Neural crest cell (in vitro differentiated cells): ENCODE results near the gene GLYATL3. TPM values are rescaled to one million over a fixed set of nuclear protein-coding genes. Genes with fewer than 3 reads are reported as not detected.
A peak's percentile ranks its signal among the peaks of the same experiment; 100 is the strongest.

Experiments used
- DNase-seq: peaks from one replicate; pipeline ENCODE4 v3.0.0; 2021; ENCODE audit warnings: low read depth, mixed read lengths, low spot score
- H3K27ac Mint-ChIP-seq: one replicate; pipeline ENCODE4 v1.8.0; 2021; ENCODE audit warnings: mild to moderate bottlenecking, mixed read lengths; ENCODE audit not compliant: unreplicated experiment
- H3K27me3 Mint-ChIP-seq: 2 replicates; pipeline ENCODE4 v1.8.0; 2021; ENCODE audit warnings: low read depth, mild to moderate bottlenecking, mixed read lengths
- H3K36me3 Mint-ChIP-seq: 2 replicates; pipeline ENCODE4 v1.8.0; 2021; ENCODE audit warnings: low read depth, mild to moderate bottlenecking, mixed read lengths
- H3K4me1 Mint-ChIP-seq: 2 replicates; pipeline ENCODE4 v1.8.0; 2021; ENCODE audit warnings: mixed read lengths
- H3K4me3 Mint-ChIP-seq: one replicate; pipeline ENCODE4 v1.8.0; 2021; ENCODE audit warnings: mild to moderate bottlenecking, mixed read lengths
- H3K9me3 Mint-ChIP-seq: 2 replicates; pipeline ENCODE4 v1.8.0; 2021; ENCODE audit warnings: mixed read lengths
- total RNA-seq: library from RNA; stranded (reverse); gene quantifications from 2 replicates; pipeline ENCODE4 v1.2.1, GENCODE V29; 2021
- TF ChIP-seq, protein P1 (sequence below): fragments of 200-600 bp; sonication (generic); conservative IDR thresholded peaks from 2 replicates; pipeline ENCODE4 v1.5.0; 2021; ENCODE audit warnings: antibody characterized with exemption, mild to moderate bottlenecking

Gene GLYATL3
- total RNA-seq, 1 donor from 2014 or later, result not detected

DNA sequence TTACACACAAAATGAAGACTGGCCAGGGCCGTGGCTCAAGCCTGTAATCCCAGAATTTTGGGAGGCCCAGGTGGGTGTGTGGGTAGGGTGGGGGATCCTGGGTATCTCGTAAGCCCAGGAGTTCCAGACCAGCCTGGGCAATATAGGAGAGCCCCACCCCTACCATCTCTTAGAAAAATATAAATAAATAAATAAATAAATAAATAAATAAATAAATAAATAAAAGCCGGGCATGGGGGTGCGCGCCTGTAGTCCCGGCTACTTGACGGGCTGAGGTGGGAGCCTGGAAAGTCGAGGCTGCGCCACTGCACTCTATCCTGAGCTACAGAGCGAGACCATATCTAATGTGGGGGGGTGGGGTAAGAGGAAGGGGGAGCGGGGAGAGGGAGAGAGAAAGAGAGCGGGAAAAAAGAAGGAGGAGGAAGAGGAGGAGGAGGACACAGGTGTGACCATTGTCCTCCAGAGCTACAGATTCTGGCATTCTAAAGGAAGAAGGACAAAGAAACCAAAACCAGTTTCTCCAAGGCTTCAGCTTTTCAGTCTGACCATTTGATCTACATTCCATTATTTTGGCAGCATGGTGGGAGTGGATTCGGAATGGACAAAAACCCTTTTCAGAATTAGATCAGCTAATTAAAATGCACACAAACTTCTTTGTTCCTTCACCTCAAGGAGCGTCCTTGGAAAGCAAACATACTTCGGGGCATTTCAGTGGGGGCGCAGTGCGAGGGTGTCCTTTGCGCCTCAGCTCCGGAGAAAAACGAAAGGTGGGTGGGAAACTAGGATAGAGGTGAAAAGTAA lies 50.2 kb downstream of the GLYATL3 start:
- Mint-ChIP-seq H3K27ac (no peak overlapping the region), H3K27me3 (peaks cover 50% of the 10 kb centered on the region), H3K4me1 (peaks cover 17% of the 10 kb centered on the region), H3K36me3 (no peaks in the 10 kb centered on the region), H3K4me3 (peak overlapping the region; percentile 89), H3K9me3 (no peaks in the 10 kb centered on the region)
- TF ChIP-seq, protein P1, sequence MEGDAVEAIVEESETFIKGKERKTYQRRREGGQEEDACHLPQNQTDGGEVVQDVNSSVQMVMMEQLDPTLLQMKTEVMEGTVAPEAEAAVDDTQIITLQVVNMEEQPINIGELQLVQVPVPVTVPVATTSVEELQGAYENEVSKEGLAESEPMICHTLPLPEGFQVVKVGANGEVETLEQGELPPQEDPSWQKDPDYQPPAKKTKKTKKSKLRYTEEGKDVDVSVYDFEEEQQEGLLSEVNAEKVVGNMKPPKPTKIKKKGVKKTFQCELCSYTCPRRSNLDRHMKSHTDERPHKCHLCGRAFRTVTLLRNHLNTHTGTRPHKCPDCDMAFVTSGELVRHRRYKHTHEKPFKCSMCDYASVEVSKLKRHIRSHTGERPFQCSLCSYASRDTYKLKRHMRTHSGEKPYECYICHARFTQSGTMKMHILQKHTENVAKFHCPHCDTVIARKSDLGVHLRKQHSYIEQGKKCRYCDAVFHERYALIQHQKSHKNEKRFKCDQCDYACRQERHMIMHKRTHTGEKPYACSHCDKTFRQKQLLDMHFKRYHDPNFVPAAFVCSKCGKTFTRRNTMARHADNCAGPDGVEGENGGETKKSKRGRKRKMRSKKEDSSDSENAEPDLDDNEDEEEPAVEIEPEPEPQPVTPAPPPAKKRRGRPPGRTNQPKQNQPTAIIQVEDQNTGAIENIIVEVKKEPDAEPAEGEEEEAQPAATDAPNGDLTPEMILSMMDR, result no peak
- no peak for DNase-seq

DNA sequence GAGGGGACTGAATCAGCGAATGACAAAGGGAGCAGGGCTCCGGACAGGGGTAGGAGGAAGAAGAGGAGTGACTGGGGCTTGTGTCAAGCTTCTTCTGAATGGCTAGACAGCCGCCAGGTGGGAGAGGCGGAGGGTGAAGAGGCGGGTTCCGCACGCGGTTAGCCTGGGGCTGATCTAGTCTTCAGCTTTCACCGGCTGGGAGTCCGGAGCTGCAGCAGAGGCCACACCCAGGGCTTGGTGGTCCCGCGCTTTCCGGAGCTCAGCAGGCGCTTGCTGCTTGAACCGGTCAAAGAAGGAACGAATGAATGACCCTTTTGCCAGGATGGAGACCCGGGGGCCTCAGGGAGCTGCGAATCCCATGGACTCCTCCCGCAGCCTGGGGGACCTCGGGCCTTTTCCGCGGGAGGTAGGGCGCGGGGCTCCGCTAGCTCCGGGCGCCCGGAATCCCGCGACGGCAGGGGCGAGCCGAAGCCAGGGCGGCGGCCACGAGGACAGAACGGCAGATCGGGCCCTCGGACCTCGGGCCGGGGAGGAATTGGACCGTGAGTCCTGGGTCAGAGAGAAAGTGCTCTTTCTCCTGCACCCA lies 50.9 kb downstream of the GLYATL3 start, which contains the start of gene C6orf141:
Gene C6orf141, plus strand, starts transcription at position 177 of the 586 bp plus-strand sequence. Its CDS starts 125 bp downstream, at position 302.
- DNase-seq, result peak; percentile 30
- Mint-ChIP-seq H3K36me3 (no peaks in the 10 kb centered on the region), H3K4me1 (peaks cover 17% of the 10 kb centered on the region), H3K9me3 (no peaks in the 10 kb centered on the region), H3K4me3 (peak within 1 kb of the TSS; percentile 89), H3K27ac (no peak within 1 kb of the TSS), H3K27me3 (peaks cover 50% of the 10 kb centered on the region)
- TF ChIP-seq, protein P1, result no peak

DNA sequence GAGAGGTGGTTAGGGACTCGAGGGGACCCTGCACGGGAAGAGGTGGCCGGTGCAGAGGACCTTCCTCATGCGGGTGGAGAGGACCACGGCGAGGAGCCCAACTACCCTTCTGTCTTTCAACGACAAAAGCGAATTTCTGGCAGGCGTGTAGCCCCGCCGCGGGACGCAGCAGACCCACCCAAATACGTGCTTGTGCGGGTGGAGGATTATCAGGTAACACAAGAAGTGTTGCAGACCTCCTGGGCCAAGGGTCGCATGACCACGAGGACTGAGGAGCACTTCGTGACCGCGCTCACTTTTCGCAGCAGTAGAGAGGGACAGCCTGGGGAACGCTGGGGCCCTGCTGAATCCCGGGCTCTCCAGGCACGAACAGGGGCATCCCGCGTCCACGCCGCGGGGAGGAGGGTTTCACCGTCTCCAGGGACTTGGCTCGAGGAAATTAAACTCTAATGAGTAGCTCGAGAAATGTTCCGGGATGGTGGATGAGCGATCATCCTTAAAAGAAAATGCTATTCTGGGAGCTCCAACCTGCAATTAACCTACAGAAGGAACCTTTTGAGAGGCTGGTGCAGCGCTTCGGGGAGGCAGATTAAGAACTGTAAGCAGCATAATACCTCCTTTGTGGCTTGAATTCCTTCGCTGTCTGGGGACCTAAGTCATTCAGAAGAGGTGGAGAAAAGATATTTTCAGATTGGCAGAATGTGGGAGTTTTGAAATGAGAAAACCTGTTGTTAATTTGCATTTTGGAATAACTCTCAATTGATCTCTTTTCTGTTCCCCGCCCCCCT lies 51.5 kb downstream of the GLYATL3 start:
- TF ChIP-seq, protein P1, result no peak
- peaks cover 50% of the 10 kb centered on the region for H3K27me3 Mint-ChIP-seq
- DNase-seq, result peak; percentile 3
- H3K4me3 Mint-ChIP-seq, result peak overlapping the region; percentile 80
- no peaks in the 10 kb centered on the region for H3K36me3 Mint-ChIP-seq
- H3K9me3 Mint-ChIP-seq, result no peaks in the 10 kb centered on the region
- H3K4me1 Mint-ChIP-seq, result peaks cover 20% of the 10 kb centered on the region
- H3K27ac Mint-ChIP-seq, result no peak overlapping the region

DNA sequence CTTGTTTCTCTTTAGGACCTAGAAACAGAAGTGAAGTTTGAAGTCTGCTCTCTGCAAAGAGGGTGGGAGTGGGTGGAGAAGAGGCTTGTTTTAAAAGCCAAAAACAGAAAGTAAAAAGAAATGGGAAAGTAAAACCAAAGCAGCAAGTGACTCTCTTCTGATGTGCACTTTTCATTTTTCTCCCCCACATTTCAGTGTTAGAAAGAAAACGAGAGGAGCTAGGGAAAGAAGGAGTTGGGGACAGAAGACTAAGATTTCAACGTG lies 52.1 kb downstream of the GLYATL3 start:
- Mint-ChIP-seq H3K36me3 (no peaks in the 10 kb centered on the region), H3K4me3 (peak overlapping the region; percentile 80), H3K9me3 (no peaks in the 10 kb centered on the region), H3K27me3 (peaks cover 50% of the 10 kb centered on the region), H3K4me1 (peaks cover 25% of the 10 kb centered on the region), H3K27ac (no peak overlapping the region)
- TF ChIP-seq, protein P1, result no peak
- no peak for DNase-seq

DNA sequence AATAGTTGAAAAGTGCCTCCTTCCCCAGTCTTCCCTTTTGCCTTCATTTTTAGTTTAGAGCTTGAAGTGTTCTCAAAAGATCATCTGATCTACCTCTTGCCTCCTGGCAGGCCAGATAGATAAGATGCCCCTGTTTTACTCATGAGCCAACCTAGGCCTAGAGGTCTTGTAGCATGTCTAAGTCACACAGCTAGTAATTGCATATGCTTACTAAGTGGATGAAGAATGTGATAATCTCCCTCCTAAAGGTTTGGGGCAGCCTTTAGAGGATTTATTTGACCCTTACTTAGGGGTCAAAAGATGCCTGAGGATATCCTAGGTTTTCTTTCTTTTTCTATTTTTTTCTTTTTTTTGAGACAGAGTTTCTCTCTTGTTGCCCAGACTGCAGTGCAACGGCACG lies 52.9 kb downstream of the GLYATL3 start:
- TF ChIP-seq, protein P1, result no peak
- H3K9me3 Mint-ChIP-seq, result no peaks in the 10 kb centered on the region
- H3K36me3 Mint-ChIP-seq, result no peaks in the 10 kb centered on the region
- DNase-seq, result no peak
- peaks cover 45% of the 10 kb centered on the region for H3K27me3 Mint-ChIP-seq
- H3K27ac Mint-ChIP-seq, result no peak overlapping the region
- peak overlapping the region; percentile 61 for H3K4me3 Mint-ChIP-seq
- peaks cover 25% of the 10 kb centered on the region for H3K4me1 Mint-ChIP-seq
